ENCODE data around the gene IRF2BPL.

DNA sequence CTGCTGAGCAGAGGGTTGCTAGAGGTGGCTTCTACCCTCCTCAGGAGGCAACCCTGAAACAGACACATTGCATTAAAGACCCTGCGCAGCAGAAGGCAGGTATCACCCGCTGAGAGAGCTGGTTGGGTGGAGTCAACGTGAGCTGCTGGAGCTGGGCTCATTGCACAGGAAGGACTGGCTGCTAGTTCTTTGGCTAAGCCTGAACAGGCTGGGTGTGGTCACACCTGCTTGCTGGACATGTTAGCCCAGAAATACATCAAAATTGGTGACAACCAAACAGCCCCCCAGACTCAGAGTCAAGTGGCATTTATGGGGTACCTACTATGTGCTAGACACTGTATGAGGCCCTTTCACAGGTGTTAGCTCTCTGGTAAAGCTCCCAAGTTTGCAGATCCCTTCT is 33.8 kb upstream of the IRF2BPL start:
- no peak for TF ChIP-seq MXI1 (IDR thresholded peaks at IDR 0.05; ENCODE audit: borderline replicate concordance, low read depth, low read length)
- TF ChIP-seq POLR2A (IDR thresholded peaks at IDR 0.05; ENCODE audit: low read depth, low read length), result no peak
- TF ChIP-seq, protein P1, sequence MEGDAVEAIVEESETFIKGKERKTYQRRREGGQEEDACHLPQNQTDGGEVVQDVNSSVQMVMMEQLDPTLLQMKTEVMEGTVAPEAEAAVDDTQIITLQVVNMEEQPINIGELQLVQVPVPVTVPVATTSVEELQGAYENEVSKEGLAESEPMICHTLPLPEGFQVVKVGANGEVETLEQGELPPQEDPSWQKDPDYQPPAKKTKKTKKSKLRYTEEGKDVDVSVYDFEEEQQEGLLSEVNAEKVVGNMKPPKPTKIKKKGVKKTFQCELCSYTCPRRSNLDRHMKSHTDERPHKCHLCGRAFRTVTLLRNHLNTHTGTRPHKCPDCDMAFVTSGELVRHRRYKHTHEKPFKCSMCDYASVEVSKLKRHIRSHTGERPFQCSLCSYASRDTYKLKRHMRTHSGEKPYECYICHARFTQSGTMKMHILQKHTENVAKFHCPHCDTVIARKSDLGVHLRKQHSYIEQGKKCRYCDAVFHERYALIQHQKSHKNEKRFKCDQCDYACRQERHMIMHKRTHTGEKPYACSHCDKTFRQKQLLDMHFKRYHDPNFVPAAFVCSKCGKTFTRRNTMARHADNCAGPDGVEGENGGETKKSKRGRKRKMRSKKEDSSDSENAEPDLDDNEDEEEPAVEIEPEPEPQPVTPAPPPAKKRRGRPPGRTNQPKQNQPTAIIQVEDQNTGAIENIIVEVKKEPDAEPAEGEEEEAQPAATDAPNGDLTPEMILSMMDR (conservative IDR thresholded peaks at IDR 0.05; ENCODE audit: low read depth, low read length), result no peak
- no peak for TF ChIP-seq RAD21 (IDR thresholded peaks at IDR 0.05; ENCODE audit: low read length)
- no peak for TF ChIP-seq MAZ (IDR thresholded peaks at IDR 0.05; ENCODE audit: borderline replicate concordance, low read depth, low read length)
- TF ChIP-seq, protein P2, sequence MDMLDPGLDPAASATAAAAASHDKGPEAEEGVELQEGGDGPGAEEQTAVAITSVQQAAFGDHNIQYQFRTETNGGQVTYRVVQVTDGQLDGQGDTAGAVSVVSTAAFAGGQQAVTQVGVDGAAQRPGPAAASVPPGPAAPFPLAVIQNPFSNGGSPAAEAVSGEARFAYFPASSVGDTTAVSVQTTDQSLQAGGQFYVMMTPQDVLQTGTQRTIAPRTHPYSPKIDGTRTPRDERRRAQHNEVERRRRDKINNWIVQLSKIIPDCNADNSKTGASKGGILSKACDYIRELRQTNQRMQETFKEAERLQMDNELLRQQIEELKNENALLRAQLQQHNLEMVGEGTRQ (IDR thresholded peaks at IDR 0.05; ENCODE audit: low read depth, low read length), result no peak
- TF ChIP-seq BHLHE40 (IDR thresholded peaks at IDR 0.05; ENCODE audit: low read depth, low read length), result no peak
- no peak for TF ChIP-seq RFX5 (IDR thresholded peaks at IDR 0.05; ENCODE audit: low read depth, low read length)
- TF ChIP-seq, protein P3, sequence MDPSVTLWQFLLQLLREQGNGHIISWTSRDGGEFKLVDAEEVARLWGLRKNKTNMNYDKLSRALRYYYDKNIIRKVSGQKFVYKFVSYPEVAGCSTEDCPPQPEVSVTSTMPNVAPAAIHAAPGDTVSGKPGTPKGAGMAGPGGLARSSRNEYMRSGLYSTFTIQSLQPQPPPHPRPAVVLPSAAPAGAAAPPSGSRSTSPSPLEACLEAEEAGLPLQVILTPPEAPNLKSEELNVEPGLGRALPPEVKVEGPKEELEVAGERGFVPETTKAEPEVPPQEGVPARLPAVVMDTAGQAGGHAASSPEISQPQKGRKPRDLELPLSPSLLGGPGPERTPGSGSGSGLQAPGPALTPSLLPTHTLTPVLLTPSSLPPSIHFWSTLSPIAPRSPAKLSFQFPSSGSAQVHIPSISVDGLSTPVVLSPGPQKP (IDR thresholded peaks at IDR 0.05; ENCODE audit: borderline replicate concordance, low read depth, low read length), result no peak
- TF ChIP-seq FOS (IDR thresholded peaks at IDR 0.05; ENCODE audit: low read depth, low read length), result no peak
- no peak for TF ChIP-seq RCOR1 (IDR thresholded peaks at IDR 0.05; ENCODE audit: insufficient replicate concordance, low read length)

Measured in IMR-90 (cell line).